Body of pancreas (tissue), 4 donors: ENCODE measurements around the gene SKIC8. TPM values are rescaled to one million over a fixed set of nuclear protein-coding genes. Genes with fewer than 3 reads are reported as not detected.

Experiments used
- ATAC-seq: fragments of 150-250 bp; one replicate; pipeline ENCODE4 v1.9.1; 2016
- DNase-seq, 4 donors: peaks; one replicate each; pipeline ENCODE4 v3.0.0-alpha.2; 2019
- H3K27ac ChIP-seq, 4 donors: fragments of 200-600 bp; sonication (generic); 1 replicate in 3 of 4; 2 replicates in 1 of 4; pipeline versions ENCODE4 v1.5.1 to v1.6.1; 2016 to 2019; ENCODE audit warnings: mild to moderate bottlenecking in 1 of 4, mixed read lengths in 1 of 4, moderate library complexity in 1 of 4
- H3K27me3 ChIP-seq, 2 donors: fragments of 200-600 bp; sonication (generic); one replicate each; pipeline ENCODE4 v1.6.0; 2016; ENCODE audit warnings: mild to moderate bottlenecking in 1 of 2
- H3K36me3 ChIP-seq, 2 donors: fragments of 200-600 bp; sonication (generic); replicated peaks in 1 of 2; 2 replicates each; pipeline ENCODE4 v1.5.1; 2016; ENCODE audit warnings: low read depth in 2 of 2; ENCODE audit not compliant: insufficient read depth in 1 of 2
- H3K4me1 ChIP-seq: fragments of 200-600 bp; sonication (generic); one replicate; pipeline ENCODE4 v1.6.0; 2016
- H3K4me3 ChIP-seq, 2 donors: fragments of 200-600 bp; sonication (generic); 1 replicate in 1 of 2; 2 replicates in 1 of 2; pipeline ENCODE4 v1.5.1; 2016 to 2019
- H3K9me3 ChIP-seq, 3 donors: fragments of 200-600 bp; sonication (generic); 1 replicate in 2 of 3; 2 replicates in 1 of 3; pipeline ENCODE4 v1.5.1; 2016
- POLR2A ChIP-seq, 3 donors: fragments of 450-650 bp; IDR thresholded peaks; one replicate each; pipeline ENCODE4 v1.6.1; 2016; ENCODE audit warnings: antibody characterized with exemption in 3 of 3, mild to moderate bottlenecking in 2 of 3
- WGBS, 2 donors: methylation state at CpG; one replicate each; pipeline ENCODE4 v1.1.5; 2017; 5-methylcytosine and 5-hydroxymethylcytosine counted together
- intact Hi-C: fragments of 100-400 bp; cut with DNase I; formaldehyde crosslinking; loops from one replicate; pipeline ENCODE4 v1.15.1; 2023
- total RNA-seq, 2 donors: library from RNA; depleted of rRNA; stranded (reverse); fragments of >200 nt; gene quantifications; one replicate each; pipeline ENCODE4 v1.1.0, GENCODE V29; 2016
- TF ChIP-seq, protein P1 (sequence below), 7 experiments: fragments of 450-650 bp in 4 of 7; fragments of 200-600 bp in 3 of 7; sonication (generic) in 3 of 7; IDR thresholded peaks; one replicate each; pipeline ENCODE4 v1.5.1; 2016 to 2019; ENCODE audit warnings: antibody characterized with exemption in 7 of 7

SKIC8 gene
- total RNA-seq, 2 donors from 2014 or later, result 30.3 to 31.4 TPM

DNA sequence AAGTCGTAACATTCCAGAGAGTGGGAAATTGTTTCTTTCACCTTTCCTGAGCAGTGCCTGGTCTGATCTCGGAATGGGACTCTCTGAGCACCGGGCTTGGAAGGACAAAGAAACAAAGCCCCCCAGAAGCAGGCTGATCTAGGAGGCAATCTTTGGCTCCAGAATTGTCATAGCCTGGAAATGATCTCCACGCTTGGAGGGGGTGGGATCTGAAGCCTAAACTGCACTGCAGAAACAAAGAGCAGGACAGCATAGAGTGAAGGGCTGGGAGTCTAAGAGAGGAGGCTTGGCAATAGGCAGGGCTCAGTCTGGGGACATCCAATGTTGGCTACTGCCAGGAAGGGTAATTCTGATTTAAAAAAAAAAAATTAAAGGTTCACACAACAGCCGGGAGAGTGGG lies 42.6 kb upstream of the SKIC8 start:
- ATAC-seq (no peak), DNase-seq (no peak)
- WGBS, 2 donors, result 27 to 46% methylated on average over 5 of the region's 5 CpGs
- TF ChIP-seq, protein P1, sequence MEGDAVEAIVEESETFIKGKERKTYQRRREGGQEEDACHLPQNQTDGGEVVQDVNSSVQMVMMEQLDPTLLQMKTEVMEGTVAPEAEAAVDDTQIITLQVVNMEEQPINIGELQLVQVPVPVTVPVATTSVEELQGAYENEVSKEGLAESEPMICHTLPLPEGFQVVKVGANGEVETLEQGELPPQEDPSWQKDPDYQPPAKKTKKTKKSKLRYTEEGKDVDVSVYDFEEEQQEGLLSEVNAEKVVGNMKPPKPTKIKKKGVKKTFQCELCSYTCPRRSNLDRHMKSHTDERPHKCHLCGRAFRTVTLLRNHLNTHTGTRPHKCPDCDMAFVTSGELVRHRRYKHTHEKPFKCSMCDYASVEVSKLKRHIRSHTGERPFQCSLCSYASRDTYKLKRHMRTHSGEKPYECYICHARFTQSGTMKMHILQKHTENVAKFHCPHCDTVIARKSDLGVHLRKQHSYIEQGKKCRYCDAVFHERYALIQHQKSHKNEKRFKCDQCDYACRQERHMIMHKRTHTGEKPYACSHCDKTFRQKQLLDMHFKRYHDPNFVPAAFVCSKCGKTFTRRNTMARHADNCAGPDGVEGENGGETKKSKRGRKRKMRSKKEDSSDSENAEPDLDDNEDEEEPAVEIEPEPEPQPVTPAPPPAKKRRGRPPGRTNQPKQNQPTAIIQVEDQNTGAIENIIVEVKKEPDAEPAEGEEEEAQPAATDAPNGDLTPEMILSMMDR (IDR thresholded peaks at IDR 0.05), result no peak
- TF ChIP-seq POLR2A (IDR thresholded peaks at IDR 0.05), result no peak
- intact Hi-C loops, result no loop called here
- no peaks in the 10 kb centered on the region for H3K9me3 ChIP-seq
- H3K27me3 ChIP-seq, result peaks cover 0 to 3% of the 10 kb centered on the region in 2 donors
- no peak overlapping the region for H3K4me3 ChIP-seq
- H3K36me3 ChIP-seq, result no peaks in the 10 kb centered on the region
- peaks cover 16% of the 10 kb centered on the region for H3K4me1 ChIP-seq
- no peak overlapping the region for H3K27ac ChIP-seq

GRCh38 chr15:78341057-78341987 lies 41.9 kb upstream of the SKIC8 start:
- intact Hi-C loops, result no loop called here
- Histone ChIP-seq H3K36me3 (no peaks in the 10 kb centered on the region), H3K27me3 (peaks cover 0 to 3% of the 10 kb centered on the region in 2 donors), H3K4me3 (no peak overlapping the region), H3K4me1 (peaks cover 16% of the 10 kb centered on the region), H3K9me3 (no peaks in the 10 kb centered on the region), H3K27ac (no peak overlapping the region)
- 6% methylated on average over 29 to 53 of the region's 53 CpGs for WGBS, 2 donors
- no peak for TF ChIP-seq POLR2A (IDR thresholded peaks at IDR 0.05)
- TF ChIP-seq, protein P1 (IDR thresholded peaks at IDR 0.05), result no peak
- no peak for ATAC-seq
- DNase-seq, result no peak

GRCh38 chr15:78340231-78341056 lies 41.0 kb upstream of the SKIC8 start, which contains the start of gene CRABP1:
CRABP1 (plus strand) TSS chr15:78340353; CDS start chr15:78340429, 76 bp downstream.
- Histone ChIP-seq H3K27ac (no peak within 1 kb of the TSS), H3K27me3 (peaks cover 0 to 4% of the 10 kb centered on the region in 2 donors), H3K9me3 (no peaks in the 10 kb centered on the region), H3K4me1 (peaks cover 16% of the 10 kb centered on the region), H3K4me3 (no peak within 1 kb of the TSS), H3K36me3 (no peaks in the 10 kb centered on the region)
- ATAC-seq, result no peak
- WGBS, 2 donors, result 2% methylated on average over 27 to 64 of the region's 67 CpGs
- DNase-seq, result no peak
- intact Hi-C loops, result no loop called here
- TF ChIP-seq POLR2A (IDR thresholded peaks at IDR 0.05), result no peak
- TF ChIP-seq, protein P1 (IDR thresholded peaks at IDR 0.05), result no peak

- Histone ChIP-seq H3K4me3 (no peak overlapping the region), H3K27ac (no peak overlapping the region), H3K27me3 (peaks cover 0 to 8% of the 10 kb centered on the region in 2 donors), H3K36me3 (no peaks in the 10 kb centered on the region), H3K4me1 (peaks cover 16% of the 10 kb centered on the region), H3K9me3 (no peaks in the 10 kb centered on the region)
- intact Hi-C loops, result no loop called here
- 19 to 38% methylated on average over 9 to 17 of the region's 17 CpGs for WGBS, 2 donors
- DNase-seq, result no peak
- no peak for ATAC-seq
- no peak for TF ChIP-seq POLR2A (IDR thresholded peaks at IDR 0.05)
- TF ChIP-seq, protein P1 (IDR thresholded peaks at IDR 0.05), result no peak
Observed at GRCh38 chr15:78339559-78339958, 40.1 kb upstream of the SKIC8 start.
